TTC549 (cell line): ENCODE measurements around the gene GRM2.
"Not testable (repeated sequence)": the region's sequence is repeated elsewhere in the genome, so short reads cannot be mapped to it uniquely, and the experiment has no call there.

ENCODE experiments used
- FAIRE-seq: peaks from 2 replicates; lab custom pipeline; 2012; peaks lifted over from hg19 to GRCh38; lab: Jason Lieb, UNC

The GRM2 gene

GRCh38 chr3:51729042-51729633 lies 22.3 kb downstream of the GRM2 start:
- FAIRE-seq: no peak

- no peak for FAIRE-seq
These were observed 27.1 kb downstream of the GRM2 start for GRCh38 chr3:51733859-51734571.

GRCh38 chr3:51734572-51734907 lies 27.7 kb downstream of the GRM2 start:
- FAIRE-seq: no peak

DNA sequence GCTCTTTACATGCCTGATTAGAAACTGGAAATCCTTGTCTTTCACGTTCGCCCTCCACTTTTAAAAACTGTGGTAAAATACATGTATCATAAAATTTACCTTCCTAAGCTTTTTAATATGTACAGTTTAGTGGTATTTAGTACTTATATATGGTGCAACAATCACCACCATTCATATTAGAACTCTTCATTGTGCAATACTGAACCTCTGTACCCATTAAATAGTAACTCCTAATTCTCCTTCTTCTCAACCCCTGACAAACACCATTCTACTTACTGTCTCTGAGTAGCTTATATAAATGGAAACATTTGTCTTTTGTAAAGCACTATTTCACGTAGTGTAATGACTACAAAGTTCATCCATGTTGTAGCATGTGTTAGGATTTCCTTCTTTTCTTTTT lies 28.2 kb downstream of the GRM2 start:
- no peak for FAIRE-seq

DNA sequence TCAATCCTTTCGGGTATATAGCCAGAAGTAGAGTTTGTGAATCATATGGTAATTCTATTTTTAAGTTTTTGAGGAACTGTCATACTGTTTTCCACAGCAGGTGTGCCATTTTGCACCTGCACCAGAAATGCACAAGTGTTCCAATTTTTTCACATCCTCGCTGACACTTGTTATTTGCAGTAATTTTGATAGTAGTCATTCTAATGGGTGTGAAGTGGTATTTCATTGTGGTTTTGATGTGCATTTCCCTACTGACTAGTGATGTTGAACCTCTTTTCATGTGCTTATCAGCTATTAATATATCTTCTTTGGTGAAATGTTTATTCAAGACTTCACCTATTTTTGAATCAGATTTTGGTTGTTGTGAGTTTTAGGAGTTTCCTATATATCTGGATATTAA lies 29.1 kb downstream of the GRM2 start:
- FAIRE-seq: no peak

DNA sequence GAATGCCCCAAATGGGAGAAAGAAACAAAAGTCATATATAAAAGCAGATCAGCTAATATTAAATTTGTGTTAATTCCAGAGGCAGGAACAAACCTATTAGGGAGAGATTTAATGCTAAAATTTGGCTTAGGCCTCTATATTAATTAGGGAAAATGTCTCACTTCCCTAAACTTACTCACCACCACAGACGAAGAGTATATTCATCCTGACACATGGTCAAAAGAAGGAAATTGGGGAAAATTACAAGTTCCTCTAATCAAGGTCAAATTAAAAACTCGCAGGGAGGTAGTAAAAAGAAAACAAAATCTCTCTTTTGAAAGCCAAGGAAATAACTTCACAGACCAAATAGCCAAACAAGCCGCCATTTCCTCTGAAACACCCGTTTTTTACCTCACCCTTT lies 32.2 kb downstream of the GRM2 start:
- no peak for FAIRE-seq

DNA sequence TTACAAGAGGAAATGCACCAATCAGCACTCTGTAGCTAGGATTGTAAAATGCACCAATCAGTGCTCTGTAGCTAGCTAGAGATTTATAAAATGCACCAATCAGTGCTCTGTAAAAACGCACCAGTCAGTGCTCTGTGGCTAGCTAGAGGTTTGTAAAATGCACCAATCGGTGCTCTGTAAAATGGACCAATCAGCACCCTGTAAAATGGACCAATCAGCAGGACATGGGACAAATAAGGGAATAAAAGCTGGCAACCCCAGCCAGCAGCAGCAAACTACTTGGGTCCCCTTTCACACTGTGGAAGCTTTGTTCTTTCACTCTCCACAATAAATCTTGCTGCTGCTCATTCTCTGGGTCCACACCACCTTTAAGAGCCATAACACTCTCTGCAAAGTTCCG lies 35.5 kb downstream of the GRM2 start:
- not testable (repeated sequence) for FAIRE-seq

DNA sequence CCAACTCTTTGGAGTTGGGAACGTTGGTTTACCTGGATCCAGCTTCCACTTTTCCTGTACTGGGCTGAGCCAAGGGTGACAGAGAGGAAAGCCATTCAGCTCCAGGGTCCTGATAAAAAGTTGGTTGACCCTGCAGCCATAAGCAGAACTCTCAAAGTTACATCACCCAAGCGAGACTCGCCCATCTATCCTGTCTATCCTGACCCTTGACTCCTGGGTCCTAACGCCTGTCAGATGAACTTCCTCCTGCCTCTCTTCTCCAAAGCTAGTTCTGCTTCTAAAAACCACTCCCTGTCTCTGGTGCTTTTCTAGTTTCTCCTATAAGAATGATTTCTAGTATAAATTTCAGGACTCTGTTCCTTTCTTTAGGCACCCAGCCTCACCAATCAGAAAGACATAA lies 36.1 kb downstream of the GRM2 start:
- FAIRE-seq: not testable (repeated sequence)

DNA sequence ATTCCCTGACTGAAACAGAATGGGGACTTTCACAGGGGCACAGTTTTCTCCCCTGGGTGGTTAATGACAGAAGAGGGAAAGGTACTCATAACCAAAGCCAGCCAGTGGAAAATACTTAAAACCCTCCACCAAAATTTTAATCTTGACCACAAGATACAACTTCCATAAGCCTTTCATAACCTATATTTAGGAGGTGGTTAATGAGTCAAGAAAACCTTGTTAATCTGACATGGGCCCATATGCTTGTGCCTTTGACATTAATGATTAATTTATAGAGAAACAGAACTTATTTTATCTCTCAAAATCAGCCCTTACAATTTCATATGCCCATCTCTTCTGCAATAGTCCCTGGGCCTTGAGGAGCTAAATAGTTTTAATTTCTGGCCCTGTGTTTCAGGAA lies 41.0 kb downstream of the GRM2 start:
- no peak for FAIRE-seq

- FAIRE-seq: no peak
These were observed 41.5 kb downstream of the GRM2 start for GRCh38 chr3:51748327-51748726.

GRCh38 chr3:51750878-51751277 lies 44.0 kb downstream of the GRM2 start:
- no peak for FAIRE-seq

DNA sequence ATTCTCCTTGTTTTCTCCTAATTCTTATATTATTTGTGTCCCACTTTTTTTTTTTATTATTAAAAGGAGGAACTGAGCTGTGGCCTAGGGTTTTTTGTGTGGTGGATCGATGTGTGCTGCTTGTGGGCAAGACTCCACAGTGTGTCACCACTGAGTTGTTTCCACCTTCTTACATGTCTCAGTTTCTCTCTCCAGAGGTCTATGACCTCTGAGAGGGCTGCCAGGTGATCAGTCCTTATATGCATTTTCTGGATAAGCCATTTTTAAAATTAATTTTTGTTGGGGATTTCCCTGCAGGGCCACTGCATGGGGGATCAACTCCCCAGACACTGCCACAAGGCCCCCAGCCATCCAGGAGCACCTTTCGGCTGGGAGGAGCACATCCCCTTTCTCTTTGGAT lies 44.4 kb downstream of the GRM2 start:
- FAIRE-seq: no peak

DNA sequence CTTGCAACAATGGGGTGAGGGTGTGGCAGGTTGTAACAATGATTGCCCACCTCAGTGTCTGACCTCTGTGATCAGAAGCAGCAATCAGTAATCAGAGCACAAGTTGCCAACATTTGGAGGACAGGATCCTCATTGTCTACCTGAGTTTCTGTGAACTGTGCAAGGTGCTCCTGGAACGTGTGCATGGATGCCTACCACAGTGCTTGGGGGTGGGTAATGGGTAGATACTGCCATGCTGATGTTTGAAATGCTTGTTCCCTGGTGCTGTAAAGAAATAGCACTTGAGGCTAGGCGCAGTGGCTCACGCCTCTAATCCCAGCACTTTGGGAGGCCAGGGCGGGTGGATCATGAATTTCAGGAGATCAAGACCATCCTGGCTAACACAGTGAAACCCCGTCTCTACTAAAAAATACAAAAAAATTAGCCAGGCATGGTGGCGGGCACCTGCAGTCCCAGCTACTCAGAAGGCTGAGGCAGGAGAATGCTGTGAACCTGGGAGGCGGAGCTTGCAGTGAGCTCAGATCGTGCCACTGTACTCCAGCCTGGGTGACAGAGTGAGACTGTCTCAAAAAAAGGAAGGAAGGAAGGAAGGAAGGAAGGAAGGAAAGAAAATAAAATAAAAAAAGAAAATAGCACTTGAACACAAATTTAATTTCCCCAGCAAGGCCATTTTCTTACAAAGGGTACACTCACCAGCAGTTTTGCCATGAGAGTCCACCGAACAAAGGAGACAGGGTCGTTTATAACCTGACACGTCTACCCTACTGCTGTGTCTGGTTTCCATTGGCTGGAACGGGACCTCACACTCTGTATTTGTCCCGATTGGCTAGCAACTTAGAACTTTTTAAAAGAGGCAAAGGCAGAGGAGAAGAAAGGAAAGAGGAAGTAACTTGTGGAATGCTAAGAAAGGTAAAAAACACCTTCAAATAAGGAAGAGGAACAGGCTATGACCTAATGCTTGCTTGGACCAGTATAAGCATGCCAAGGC lies 47.2 kb downstream of the GRM2 start:
- FAIRE-seq: not testable (repeated sequence)

DNA sequence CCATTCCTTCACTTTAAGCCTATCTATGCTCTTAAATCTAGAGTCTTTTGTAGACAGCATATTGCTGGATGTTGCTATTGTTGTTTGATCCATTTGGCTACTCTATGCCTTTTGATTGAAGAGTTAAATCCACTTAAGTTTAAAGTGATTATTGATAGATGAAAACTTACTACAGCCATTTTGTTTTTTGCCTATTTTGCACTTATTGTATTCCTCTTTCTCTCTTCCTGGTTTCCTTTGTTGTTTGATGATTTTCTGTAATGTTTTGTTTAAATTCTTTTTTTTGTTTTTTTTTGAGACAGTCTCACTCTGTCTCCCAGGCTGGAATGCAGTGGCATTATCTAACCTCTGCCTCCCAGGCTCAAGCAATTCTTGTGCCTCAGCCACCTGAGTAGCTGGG lies 52.3 kb downstream of the GRM2 start:
- FAIRE-seq: no peak
